Hematopoietic multipotent progenitor cell treated with erythropoietin and hydrocortisone succinate and interleukin-3 and kit ligand, for 8 days (in vitro differentiated cells): Measurements from ENCODE around the gene MATN3.

Experiments used
- DNase-seq: peaks from one replicate; pipeline ENCODE4 v3.0.0-alpha.2; 2015

MATN3 gene

DNA sequence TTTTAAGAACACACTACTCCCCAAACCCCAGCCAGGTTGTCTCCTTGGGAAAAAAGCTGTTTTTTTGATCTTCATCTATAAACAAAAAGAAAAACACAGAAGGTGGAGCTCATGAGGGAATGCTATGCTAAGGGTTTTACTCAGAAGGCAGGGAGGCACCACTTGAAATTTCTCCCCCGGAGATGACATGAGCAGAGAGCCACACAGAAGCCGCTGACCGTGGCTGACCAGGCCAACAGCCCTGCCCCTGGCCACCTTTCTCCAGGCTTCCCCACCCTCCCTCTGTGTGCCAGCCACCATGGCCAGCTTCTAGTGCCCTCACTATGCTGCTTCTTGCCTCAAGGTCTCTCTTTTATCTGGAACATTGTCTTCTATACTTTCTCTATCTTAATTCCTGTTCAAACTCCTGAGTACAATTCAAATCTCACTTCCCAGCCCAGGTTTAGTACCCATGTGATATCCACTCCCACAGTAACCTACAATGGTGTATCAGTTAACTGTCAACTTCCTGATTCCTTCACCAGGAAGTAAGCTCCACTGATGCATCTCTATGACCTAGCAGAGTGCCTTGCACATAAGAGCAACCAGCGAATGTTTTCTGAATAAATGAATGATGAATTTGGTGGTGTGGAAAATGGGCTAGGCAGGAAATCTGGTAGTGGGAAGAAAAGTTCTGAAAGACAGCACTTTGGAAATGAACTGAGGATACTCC is 23.6 kb upstream of the MATN3 start:
- DNase-seq = no peak

DNA sequence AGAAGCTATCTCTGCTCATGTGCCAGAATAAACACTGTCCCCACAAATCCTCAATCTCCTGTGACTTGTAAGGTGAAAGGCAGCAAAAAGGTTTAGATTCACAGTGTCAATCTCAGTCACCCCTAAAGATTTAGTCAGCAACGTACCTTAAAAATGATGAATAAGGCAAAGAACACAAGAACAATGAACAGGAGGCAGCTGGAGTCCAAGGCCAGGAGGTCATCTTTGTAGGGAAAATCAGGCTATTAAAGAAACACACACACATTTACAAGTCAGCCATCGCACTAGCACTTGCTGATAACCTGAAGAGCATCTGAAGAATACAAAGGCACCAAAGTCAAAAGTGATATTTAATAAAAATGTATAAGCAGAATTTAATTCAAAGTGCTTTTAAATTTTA is 22.4 kb upstream of the MATN3 start:
- DNase-seq = no peak

DNA sequence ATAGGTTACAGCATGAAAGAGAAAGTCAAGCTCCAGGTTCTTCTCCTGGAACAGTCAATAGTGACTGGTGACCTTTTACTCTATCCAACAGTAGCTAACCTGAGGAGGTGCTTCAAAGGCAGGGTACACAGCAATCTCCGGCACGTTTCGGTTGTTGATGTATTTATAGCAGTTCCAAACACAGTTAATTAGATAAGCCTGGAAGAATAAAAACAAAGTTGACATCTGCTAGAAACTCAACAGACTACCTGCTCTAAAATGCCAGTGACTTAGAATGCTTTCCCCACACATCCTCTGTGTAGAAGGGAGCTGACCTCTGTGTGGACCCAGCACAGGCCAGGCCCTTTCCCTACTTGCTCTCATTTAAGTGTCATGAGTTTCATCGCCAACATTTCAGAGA is 21.8 kb upstream of the MATN3 start:
- DNase-seq = no peak

DNA sequence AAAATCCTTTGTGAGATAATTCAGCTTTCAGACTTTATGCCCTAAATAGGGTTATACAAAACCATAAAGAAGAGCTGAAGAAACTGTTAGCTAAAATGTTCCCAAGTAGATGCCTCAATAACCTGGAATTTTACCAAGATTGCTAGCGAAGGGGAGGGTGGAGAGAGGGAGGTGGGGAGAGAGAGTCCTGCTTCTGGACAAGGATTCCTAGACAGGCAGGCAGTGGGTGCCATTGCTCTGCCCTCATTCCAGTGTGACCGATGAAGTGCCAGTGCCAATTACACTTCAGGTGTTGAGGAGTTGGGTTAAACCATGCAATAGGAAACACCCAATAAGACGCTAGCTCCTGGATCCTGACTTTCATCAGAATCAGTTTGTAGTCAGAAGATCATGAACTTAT is 20.9 kb upstream of the MATN3 start:
- no peak for DNase-seq

DNA sequence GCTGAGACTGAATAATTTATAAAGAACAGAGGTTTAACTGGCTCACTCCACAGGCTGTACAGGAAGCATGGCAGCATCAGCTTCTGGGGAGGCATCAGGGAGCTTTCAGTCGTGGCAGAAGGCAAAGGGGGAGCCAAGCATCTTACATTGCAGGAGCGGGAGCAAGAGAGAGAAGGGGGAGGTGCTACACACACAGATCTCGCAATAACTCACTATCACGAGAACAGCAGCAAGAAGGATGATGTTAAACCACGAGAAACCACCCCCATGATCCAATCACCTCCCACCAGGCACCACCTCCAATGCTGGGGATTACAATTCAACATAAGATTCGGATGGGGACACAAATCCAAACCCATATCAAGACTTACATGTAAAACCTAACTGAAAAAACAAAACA is 17.8 kb upstream of the MATN3 start:
- DNase-seq = no peak

DNA sequence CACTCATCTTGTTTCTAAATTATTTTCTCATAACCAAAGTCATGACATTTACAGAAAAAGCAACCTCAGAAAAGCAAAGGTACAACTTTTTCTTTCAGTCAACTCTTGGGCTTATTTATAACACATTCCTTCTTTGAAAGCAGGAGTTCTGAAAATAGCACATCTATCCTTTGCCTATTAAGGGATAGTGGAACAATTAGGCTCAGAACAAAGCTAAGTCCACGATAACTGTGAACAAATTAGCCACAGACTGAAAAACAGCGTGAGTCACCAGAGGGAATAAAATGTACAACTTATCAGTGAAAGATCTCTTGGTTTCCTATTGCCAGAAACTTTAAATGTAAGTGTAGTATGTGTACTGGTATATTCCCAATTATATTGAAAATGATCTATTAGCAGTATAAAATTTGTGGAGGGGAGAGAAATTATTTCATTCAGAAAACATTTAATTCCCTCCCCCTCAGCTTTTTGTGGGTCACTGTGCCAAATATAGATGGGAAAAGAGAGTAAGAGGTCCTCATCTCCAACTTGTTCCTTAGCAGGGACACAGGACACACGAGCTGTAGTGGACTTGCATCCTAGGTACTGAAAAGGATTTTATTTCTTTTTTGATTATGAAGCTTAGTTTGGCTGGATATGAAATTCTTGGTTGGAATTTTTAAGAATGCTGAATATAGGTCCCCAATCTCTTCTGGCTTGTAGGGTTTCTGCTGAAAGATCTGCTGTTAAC is 15.4 kb upstream of the MATN3 start:
- DNase-seq = no peak

DNA sequence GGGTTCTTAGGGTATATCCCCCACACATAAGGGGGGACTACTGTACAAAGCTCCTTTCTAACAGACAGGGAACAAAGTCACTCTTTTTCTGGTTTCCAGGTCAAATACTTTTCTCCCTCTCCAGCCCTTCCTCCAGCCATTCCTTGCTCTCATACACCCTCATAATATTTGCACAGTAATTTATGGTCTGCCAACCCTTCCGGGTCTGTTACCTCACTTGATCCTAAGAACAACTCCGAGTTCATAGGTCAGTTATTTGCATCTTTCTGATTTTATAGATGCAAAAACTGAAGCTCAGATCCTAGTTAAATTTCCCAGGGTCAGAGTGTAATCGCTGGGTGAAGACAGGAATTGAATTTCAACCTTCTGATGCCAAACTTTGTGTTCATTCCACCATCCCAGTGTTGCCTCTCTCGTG is 14.8 kb upstream of the MATN3 start:
- DNase-seq = no peak

DNA sequence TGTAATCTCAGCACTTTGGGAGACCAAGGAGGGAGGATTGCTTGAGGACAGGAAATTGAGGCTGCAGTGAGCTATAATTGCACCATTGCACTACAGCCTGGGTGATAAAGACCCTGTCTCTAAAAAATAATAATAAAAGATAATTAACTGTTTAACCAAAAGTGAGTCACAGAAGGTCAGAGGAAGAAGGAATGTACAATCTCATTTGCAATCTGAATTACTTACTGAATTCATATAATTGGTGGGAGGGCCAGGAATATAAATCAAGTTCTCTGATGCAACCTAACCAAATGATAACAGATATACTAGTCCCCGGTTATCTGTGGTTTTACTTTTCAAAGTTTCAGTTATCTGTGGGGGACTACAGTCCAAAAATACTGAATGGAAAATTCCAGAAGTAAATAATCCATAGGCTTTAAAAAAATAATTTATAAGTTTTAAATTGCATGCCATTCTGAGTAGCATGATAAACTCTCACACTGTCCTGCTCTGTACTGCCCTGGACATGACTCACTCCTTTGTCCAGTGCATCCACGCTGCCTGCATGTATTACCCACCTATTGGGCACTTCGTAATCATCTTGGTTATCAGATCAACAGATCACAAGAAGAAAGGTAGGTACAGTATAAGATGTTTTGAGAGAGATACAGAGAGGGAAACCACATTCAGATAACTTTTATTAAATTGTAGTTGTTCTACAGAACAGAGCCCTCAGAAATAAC is 12.8 kb upstream of the MATN3 start:
- no peak for DNase-seq

DNA sequence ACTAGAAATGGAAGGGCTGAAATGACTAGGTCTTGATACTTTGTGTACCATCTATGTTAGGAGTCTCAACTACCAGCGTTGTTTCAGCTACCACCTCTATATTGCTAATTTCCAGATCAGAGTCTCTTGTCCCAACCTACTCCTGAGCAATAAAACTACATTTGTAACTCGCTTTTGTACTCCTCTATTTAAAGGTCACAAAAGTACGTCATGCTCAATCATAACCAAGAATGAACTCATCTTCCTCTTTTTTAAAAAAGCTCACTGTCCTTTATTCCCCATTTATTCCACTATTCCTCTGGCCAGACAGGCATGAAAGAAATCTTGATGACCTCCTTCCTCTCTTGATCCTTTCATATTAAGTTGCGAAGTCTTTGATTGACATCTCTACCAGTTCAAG is 11.2 kb upstream of the MATN3 start:
- DNase-seq = no peak

DNA sequence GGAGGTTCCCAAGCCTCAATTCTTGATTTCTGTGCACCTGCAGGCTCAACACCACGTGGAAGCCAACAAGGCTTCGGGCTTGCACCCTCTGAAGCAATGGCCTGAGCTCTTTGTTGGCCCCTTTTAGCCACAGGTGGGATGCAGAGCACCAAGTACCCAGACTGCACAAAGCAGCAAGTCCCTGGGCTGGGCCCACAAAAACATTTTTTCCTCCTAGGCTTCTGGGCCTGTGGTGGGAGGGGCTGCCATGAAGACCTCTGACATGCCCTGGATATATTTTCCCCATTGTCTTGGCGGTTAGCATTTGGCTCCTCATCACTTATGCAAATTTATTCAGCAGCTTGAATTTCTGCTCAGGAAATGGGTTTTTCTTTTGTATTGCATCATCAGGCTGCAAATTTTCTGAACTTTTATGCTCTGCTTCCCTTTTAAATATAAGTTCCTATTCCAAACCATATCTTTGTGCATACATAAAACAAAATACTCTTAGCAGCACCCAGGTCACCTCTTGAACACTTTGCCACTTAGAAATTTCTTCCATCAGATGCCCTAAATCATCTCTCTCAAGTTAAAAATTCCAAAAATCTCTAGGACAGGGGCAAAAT is 9.0 kb upstream of the MATN3 start:
- DNase-seq = no peak

DNA sequence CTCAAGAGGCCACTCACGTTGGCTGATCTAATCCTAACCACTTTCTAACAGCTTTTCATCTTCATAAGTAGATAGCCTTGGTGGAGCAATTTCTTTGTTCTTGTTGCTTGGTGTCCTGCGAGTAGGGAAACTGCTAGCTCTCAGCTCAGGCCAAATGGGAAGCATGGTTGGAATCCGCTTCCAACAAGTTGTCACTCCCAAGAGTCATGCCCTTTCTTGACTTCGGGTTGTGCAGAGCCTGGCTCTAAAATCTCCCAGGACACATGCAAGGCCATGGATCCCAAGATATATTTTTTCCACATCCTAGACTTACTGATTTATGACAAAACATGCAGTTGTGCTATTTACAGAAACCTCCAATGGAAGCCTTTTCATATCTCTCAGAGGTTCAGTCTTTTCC is 7.3 kb upstream of the MATN3 start:
- no peak for DNase-seq

DNA sequence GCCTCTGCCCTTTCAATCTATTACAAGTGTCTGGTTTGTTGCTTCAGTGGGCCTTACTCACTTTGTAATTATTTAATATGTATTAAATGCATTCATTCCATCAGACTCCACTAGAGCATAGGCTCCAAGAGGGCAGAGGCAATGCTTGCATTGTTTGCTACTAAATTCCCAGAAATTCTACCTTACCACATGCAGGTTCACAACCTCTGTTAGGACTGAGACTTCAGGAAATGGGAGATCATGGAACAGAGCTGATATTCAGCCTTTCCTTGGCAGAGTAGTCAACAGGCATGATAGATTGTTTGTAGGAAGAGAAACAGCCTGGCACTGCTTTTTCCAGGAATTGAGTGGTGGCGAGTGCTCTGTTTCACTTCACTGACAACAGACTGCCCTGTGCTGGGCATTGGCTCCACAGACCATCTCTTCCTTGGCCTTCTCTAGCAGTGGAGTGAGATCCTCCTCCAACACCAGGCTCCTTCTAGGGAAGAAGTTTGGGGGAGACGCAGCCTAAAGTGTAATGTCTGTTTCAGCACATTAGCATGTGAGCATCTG is 6.2 kb upstream of the MATN3 start:
- DNase-seq = no peak

DNA sequence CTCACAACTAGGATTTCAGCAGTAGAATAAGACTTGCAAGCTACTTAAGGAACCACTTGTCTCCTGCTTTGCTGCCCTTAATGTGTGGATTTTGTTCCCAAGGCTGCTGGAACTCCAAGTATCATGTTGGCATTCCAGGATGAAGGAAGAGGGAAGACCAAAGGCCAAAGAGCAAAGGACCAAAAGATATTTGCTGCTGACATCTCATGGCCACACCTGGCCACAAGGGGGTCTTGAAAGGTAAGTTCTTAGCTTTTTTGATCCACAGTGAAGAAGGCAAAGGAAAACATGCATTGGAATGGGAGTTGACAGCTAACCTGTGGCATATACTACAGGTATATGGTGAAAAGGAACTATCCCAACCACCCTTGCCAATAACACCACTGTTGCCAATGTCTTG is 3.9 kb upstream of the MATN3 start:
- DNase-seq = no peak

DNA sequence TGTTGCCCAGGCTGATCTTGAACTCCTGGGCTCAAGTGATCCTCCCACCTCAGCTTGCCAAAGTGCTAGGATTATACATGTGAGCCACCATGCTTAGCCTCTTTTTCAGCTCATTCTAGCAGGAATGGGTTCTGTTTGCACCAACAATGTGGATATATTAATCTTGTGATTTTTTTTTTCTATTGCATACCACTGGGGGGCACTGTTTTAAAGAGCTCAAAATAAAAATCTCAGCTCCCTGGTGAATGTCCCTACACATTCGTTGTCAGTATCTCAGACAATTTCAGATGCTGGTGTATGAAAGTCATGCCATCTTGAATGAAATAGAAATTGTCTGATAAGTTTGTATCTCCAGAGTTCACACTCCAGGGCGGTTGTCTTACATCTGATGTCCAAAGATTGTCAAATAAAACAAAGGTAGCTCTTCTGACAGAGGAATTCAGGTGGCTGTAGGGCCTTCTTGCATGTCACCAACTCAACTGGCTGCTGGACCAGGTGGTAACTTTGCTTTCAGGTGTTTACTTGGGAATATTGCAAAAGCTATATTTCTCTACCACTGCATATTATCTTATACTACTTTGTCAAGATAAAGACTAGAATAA is 3.1 kb upstream of the MATN3 start:
- peak; percentile 67 for DNase-seq

DNA sequence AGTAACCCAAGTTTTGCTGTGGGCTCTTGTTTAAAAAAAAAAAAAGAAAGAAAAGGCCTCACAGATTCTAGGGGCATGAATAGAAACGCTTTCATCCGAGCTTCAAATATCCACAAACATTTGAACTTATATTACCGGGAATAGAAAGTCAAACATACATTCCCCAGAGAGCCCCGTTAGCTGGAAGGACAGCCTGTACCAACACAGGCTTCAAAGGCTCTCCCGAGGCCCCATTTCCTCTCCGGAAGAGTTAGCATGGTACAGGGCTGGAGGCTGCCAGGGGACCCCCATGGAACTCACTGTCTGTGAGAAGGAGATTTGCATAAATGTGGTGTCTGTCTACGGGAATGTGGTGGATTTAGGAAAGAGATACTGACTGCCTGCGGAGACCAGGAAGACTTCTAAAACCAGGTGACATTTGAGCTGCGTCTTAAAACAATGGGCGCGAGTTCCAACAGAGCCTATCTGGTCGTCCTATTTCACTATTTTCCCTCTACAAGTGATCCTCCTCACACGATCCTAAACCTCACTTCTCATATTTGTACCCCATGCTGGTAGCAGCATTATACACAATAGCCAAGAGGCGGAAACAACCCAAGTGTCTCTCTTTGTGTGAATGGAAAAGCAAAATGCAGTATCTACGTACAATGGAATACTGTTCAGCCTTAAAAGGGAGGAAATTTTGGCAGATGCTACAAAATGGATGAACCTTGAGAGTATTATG is 820 bp upstream of the MATN3 start:
- no peak for DNase-seq

DNA sequence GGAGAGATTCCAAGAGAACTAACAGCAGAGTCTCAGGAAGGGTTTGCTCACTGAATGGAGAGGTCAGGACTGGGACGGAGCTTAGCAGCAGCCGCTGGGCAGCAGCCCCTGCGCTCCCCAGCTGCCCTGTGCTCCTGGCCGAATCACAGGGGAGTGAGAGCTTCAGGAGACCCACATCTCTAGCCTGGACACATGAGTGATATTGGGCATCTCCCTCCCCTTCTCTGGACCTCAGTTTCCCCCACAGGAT is 511 bp downstream of the MATN3 start:
- no peak for DNase-seq

DNA sequence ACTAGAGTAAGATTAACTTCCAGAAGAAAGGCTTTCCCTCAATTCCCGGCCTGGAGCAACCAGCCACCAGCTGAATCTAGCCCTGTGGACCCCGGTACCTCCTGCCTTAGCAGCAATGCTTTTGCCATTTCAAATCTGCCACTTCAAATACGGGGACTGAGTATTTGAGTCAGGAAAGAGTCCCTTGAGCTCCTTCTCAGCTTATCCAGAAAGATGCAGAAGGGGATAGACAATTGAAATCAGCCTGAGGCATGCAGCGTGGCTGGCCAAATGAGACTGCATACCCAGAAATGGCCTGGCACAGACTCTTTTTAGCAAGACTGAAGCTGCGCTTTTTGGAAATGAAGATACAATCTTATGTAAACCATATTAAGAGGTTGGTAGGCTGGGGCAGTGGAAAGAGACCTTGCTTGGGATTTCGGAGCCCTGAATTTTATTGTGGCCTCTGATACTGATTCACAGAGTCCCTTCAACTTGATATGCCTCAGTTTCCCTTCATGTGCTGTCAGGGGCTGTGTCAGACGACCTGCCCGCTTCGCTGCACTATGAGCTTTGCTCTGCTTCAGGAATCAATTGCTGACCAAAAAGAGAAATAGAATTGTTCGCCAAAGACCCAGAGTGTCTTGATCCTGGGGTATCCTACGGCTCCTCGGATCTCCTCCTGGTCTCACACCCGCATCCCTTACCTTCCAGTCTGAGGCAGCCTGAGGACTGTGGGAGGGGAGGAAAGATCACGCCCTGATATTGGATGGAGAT is 1.0 kb downstream of the MATN3 start:
- DNase-seq = no peak

DNA sequence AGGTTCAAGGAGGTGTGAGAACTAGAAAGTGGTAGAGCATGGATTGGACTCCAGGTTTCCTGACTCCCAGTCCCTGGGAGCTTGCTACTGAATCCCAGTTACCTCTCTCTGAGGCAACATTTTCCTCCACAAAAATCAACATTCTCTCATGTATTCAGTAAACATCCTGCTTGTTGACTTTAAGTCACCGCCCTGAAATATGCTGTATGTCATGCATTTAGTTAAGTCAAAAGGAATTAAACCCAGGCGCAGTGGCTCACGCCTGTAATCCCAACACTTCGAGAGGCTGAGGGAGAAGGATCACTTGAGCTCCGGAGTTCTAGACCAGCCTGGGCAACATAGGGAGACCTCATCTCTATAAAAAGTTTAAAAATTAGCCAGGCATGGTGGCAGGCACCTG is 3.8 kb downstream of the MATN3 start:
- DNase-seq = no peak

DNA sequence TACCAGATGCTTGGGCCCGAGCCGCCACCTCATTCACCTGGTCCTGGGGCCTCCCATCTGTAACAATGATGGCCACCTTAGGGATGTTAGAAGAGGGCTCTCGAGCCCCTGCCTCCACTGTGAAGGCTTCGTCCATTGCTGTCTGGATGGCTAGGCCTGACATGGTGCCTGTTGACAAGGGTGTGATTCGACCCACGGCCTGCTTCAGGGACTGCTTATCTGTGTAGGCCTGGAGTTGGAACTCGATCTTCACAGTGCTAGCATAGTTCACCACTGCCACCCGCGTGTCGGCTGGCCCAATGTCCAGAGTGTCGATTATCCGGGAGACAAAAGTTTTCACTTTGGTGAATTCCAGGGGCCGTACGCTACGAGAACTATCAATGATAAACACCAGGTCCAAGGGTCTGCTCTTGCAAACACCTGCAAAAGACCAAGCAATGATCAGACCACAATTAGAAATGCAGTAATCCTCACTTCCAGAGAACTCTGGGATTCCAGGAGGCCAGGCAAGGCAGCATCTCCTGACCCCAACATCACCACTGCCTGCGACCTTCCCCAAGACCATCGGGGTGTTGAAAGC is 6.5 kb downstream of the MATN3 start:
- no peak for DNase-seq

DNA sequence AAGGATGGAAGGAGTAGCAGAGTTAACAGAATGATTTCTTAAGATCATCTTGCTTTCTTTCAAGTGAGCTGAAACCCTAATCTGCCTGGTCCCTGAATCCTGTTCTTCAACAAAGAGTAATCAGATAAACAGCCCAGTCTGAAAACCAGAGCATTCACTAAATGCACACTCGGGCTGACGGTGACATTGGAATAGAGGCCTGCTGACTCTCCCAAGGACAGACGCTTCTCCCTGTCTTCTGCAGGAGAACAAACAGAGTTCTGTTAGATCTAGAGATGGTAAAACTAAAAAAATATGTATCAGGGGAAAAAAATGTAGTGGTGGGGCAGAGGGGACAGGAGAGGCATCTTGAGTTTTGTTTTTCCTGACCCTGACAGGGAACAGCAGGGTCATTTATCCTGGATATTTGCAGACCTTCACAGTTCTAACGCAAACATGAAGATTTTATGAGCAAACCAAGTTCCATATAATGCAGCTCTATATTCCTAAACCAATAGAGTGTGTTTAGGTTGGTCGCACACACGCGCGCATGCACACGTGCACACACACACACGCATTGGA is 7.3 kb downstream of the MATN3 start:
- no peak for DNase-seq

DNA sequence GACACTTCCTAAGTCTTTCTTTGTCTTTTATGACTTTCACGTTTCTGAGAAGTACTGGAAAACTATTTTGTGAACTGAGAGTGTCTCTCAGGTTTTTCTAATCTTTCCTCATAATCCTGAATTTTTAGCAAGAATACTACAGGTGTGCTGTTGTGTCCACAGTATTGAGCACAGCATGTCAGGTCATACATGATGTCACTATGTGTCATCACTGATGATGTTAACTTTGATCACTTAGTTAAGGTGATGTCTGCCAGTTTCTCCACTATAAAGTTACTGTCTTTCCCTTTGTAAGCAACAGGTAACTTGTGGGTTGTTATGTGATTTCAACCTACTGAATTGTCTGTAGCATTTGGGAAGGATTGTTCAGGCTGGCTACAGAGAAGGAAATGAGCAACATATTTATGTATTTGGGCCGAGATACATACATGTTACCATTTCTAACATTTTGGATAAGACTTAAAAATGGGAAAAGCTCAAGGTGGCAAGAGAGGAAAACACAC is 11.1 kb downstream of the MATN3 start:
- no peak for DNase-seq
